ENCODE data around the gene MUC15. TPM values are rescaled to one million over a fixed set of nuclear protein-coding genes. Genes with fewer than 3 reads are reported as not detected.

The MUC15 gene
- total RNA-seq, 1 donor from 2014 or later, result 10.5 TPM

DNA sequence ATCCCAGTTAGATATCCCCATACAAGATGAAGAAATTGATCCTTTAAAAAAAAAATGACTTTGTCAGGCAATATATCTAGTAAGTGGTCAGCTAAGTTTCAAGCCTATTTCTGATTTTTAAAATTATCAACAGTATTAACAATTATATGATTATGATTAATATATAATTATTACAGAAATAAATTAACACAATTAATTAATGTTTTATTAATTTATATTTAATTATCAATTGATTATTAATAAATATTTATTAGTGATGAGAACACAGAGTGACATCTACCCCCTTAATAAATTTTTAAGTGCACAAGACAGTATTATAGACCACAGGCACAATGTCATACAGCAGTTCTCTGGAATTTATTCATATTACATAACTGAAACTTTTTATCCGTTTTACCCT, 22.0 kb downstream of the MUC15 start:
- DNase-seq, result no peak
- no peaks in the 10 kb centered on the region for H3K4me1 ChIP-seq
- no peak overlapping the region for H3K4me3 ChIP-seq
- H3K9me3 ChIP-seq, result no peaks in the 10 kb centered on the region
- ATAC-seq, result no peak
- no peak for TF ChIP-seq CTCF (IDR thresholded peaks at IDR 0.05)
- H3K27ac ChIP-seq, result no peak overlapping the region
- H3K27me3 ChIP-seq, result no peaks in the 10 kb centered on the region
- no peaks in the 10 kb centered on the region for H3K36me3 ChIP-seq
- intact Hi-C loops (cut with DNase I), result no loop called here

DNA sequence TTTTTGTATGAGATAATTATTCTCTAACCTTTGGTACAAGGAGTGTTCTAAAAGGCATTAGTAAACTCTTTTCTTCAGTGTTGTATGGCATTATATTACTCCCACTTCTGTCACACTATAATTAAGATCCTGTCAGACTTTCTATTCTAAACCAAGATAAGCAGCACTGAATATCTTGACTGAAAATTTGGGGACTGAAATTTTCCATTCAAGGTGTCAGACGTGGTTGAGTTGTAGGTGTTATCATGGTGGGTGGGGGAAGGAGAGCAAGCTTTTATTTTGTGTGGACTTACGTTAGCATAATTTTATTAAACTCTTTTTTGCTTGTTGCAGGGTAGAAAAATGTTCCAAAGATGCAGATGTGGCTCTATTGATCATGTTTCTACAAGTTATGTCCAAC, 22.9 kb downstream of the MUC15 start:
- H3K36me3 ChIP-seq, result no peaks in the 10 kb centered on the region
- no peak for DNase-seq
- H3K4me3 ChIP-seq, result no peak overlapping the region
- TF ChIP-seq CTCF (IDR thresholded peaks at IDR 0.05), result no peak
- ATAC-seq, result no peak
- intact Hi-C loops (cut with DNase I), result no loop called here
- no peaks in the 10 kb centered on the region for H3K9me3 ChIP-seq
- no peaks in the 10 kb centered on the region for H3K27me3 ChIP-seq
- H3K4me1 ChIP-seq, result no peaks in the 10 kb centered on the region
- H3K27ac ChIP-seq, result no peak overlapping the region

DNA sequence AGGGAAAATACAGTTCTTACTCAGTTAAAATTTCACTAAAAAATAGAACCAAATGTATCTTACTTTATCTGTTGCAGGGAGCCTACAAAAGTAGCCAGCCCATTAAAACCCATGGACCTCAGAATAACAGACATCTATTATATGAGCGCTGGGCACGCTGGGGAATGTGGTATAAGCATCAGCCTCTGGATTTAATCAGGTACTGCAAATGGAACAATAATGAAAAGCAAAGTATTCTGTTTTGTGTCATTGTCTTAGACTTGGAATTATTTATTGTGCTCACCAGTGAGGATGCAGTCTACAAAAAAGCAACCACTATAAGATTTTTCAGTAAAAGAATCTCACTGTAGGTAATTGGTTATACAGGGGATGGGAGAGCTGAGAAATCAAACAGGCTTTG, 30.2 kb downstream of the MUC15 start:
- no peaks in the 10 kb centered on the region for H3K36me3 ChIP-seq
- intact Hi-C loops (cut with DNase I), result no loop called here
- ATAC-seq (no peak), DNase-seq (no peak)
- H3K4me3 ChIP-seq, result no peak overlapping the region
- no peaks in the 10 kb centered on the region for H3K27me3 ChIP-seq
- TF ChIP-seq CTCF (IDR thresholded peaks at IDR 0.05), result no peak
- no peaks in the 10 kb centered on the region for H3K9me3 ChIP-seq
- H3K27ac ChIP-seq, result no peak overlapping the region
- no peaks in the 10 kb centered on the region for H3K4me1 ChIP-seq

- ATAC-seq, result no peak
- intact Hi-C loops (cut with DNase I), result no loop called here
Observed at GRCh38 chr11:26539517-26539916, 32.5 kb downstream of the MUC15 start.

DNA sequence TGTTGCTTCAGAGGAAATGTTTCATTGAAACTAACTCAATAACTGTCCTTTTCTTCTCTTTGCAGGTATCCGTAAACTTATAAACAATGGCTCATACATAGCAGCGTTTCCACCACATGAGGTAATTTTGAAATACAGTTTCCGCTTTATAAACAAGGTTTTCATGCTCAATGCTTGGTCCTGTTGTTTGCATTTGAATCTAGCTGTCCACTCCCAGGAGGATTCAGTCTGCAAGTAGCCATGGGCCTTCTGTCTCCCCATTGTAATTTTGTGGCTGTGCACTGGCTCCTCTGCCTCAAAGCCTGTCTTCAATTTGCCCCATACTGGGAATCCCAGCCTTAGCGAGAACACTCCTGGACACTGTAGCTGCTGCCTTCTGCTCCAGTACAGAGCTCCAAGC, 34.7 kb downstream of the MUC15 start:
- DNase-seq (no peak), ATAC-seq (no peak)
- Histone ChIP-seq H3K4me1 (no peaks in the 10 kb centered on the region), H3K4me3 (no peak overlapping the region), H3K27me3 (no peaks in the 10 kb centered on the region), H3K36me3 (no peaks in the 10 kb centered on the region), H3K27ac (no peak overlapping the region), H3K9me3 (no peaks in the 10 kb centered on the region)
- intact Hi-C loops (cut with DNase I), result no loop called here
- TF ChIP-seq CTCF (IDR thresholded peaks at IDR 0.05), result no peak

More at GRCh38 chr11:26539517-26539916, 32.5 kb downstream of the MUC15 start:
- TF ChIP-seq CTCF (IDR thresholded peaks at IDR 0.05), result no peak
- DNase-seq, result no peak
- no peak overlapping the region for H3K4me3 ChIP-seq
- no peaks in the 10 kb centered on the region for H3K4me1 ChIP-seq
- no peaks in the 10 kb centered on the region for H3K27me3 ChIP-seq
- H3K27ac ChIP-seq, result no peak overlapping the region
- no peaks in the 10 kb centered on the region for H3K9me3 ChIP-seq
- H3K36me3 ChIP-seq, result no peaks in the 10 kb centered on the region

GRCh38 chr11:26527685-26528084, 44.4 kb downstream of the MUC15 start:
- DNase-seq, result no peak
- ATAC-seq, result no peak
- Histone ChIP-seq H3K9me3 (no peaks in the 10 kb centered on the region), H3K27ac (no peak overlapping the region), H3K27me3 (no peaks in the 10 kb centered on the region), H3K4me3 (no peak overlapping the region), H3K4me1 (no peaks in the 10 kb centered on the region), H3K36me3 (no peaks in the 10 kb centered on the region)
- TF ChIP-seq CTCF (IDR thresholded peaks at IDR 0.05), result no peak
- intact Hi-C loops (cut with DNase I), result no loop called here

Data from upper lobe of right lung (tissue), 1 donor.